GM06990 (cell line): ENCODE data around the gene TRIM6.

Experiments
- DNase-seq: peaks from one replicate; pipeline ENCODE4 v3.0.0-alpha.2; 2011; ENCODE audit not compliant: insufficient read length; ENCODE audit errors: extremely low read depth
- H3K27me3 ChIP-seq: replicated peaks from 2 replicates; pipeline ENCODE4 v1.6.0; 2011; ENCODE audit warnings: low read length; ENCODE audit not compliant: control insufficient read depth, insufficient read depth
- H3K36me3 ChIP-seq: 2 replicates; pipeline ENCODE4 v1.5.1; 2011; ENCODE audit warnings: low read length; ENCODE audit not compliant: control insufficient read depth, insufficient read depth
- H3K4me3 ChIP-seq: replicated peaks from 2 replicates; pipeline ENCODE4 v1.5.1; 2011; ENCODE audit warnings: low read depth, mild to moderate bottlenecking, control low read depth, low read length
- CTCF ChIP-seq: IDR thresholded peaks from 2 replicates; pipeline ENCODE4 v1.5.1; 2011; ENCODE audit warnings: low read length, control low read depth, mild to moderate bottlenecking, inconsistent platforms; ENCODE audit not compliant: insufficient read depth, poor library complexity, severe bottlenecking

TRIM6 gene

GRCh38 chr11:5605849-5606248 is 9.4 kb downstream of the TRIM6 start:
- Histone ChIP-seq H3K27me3 (no peaks in the 10 kb centered on the region), H3K36me3 (no peaks in the 10 kb centered on the region), H3K4me3 (no peak overlapping the region)
- TF ChIP-seq CTCF: peak; percentile 38
- DNase-seq: no peak

- H3K4me3 ChIP-seq: no peak overlapping the region
Measured at GRCh38 chr11:5608808-5609207, 12.4 kb downstream of the TRIM6 start.

GRCh38 chr11:5610446-5610845 is 14.0 kb downstream of the TRIM6 start:
- TF ChIP-seq CTCF: no peak
- no peaks in the 10 kb centered on the region for H3K27me3 ChIP-seq
- H3K36me3 ChIP-seq: no peaks in the 10 kb centered on the region
- DNase-seq: no peak
- H3K4me3 ChIP-seq: no peak overlapping the region

More at GRCh38 chr11:5608808-5609207, 12.4 kb downstream of the TRIM6 start:
- DNase-seq: no peak
- Histone ChIP-seq H3K27me3 (no peaks in the 10 kb centered on the region), H3K36me3 (no peaks in the 10 kb centered on the region)
- TF ChIP-seq CTCF: no peak

DNA sequence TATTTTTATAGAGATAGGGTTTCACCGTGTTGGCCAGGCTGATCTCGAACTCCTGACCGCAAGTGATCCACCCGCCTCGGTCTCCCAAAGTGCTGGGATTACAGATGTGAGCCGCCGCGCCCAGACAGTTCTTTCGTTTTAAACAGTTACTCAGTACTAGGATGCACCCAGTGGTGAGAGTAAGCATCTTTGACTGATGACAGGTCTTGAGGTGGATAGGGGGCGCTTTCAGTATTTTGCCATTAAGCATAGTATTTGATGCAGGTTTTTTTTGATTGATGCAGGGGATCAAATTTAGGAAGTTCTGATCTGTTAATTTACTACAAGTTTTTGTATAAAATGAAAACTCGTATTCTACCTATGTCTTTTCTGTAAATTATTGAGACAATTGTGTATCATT is 15.2 kb downstream of the TRIM6 start:
- no peaks in the 10 kb centered on the region for H3K36me3 ChIP-seq
- H3K4me3 ChIP-seq: no peak overlapping the region
- TF ChIP-seq CTCF: peak; percentile 49
- DNase-seq: no peak
- H3K27me3 ChIP-seq: no peaks in the 10 kb centered on the region

DNA sequence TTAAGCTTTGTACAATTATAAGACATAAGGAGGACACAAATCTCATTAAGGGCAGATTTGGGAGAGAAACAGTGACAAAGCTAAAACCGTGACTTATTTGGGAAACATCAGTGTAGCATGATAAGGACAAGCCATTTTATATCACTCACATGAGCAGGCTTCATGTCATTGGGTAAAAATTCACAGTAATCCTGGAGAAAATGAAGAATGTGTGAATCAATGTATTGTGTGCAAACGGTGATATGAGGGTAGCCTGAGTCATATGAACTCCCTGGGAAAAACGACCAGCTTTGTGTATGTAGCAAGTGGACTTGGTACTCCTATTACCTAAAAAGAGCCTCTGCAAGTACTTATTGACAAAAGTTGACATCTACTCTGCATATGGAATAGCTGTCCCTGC is 22.4 kb downstream of the TRIM6 start:
- H3K4me3 ChIP-seq: no peak overlapping the region
- H3K36me3 ChIP-seq: no peaks in the 10 kb centered on the region
- H3K27me3 ChIP-seq: no peaks in the 10 kb centered on the region
- no peak for TF ChIP-seq CTCF
- no peak for DNase-seq
